ENCODE results near the gene ARID1B. TPM values are rescaled to one million over a fixed set of nuclear protein-coding genes. Genes with fewer than 3 reads are reported as not detected.

Gene ARID1B
- total and polyA plus RNA-seq, 2 of the 13 experiments (the other 11 are each of a cell fraction or from before 2014, with no cell fraction given) = 20.1 to 32.6 TPM

DNA sequence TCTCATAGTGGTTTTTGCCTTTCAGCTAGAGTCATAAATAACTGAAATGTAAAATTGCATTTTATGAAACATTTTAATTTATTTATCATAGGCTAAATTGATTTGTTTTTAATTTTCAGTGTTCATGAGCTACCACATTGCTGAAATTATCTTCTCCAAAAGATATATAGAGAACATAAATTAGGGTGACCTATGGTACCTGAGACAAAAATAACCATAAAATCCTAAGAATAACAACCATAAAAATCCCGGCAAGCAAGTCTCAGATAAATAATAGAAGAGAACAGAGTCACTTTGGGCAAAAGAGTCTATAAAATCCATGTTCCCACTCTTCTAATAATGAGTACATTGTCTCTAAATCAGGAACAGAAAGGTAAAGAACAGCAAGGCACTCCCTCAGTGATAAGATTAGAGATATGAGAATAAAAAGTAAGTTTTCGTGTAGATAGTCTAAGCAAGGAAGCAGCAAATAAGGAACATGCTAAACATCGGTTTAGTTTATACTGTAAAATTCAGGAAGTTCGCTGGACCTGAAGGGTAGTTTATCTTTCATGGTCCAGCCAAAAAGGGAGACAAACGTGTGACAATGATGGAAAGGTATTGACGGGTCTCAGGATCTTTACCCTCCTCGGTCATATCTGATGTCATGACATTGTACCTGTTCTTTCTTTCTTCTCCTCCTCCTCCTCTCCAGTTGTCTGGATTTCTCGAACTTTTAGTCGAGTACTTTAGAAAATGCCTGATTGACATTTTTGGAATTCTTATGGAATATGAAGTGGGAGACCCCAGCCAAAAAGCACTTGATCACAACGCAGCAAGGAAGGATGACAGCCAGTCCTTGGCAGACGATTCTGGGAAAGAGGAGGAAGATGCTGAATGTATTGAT is 428.5 kb downstream of the ARID1B start:
- POLR2A ChIA-PET = no interaction called here

DNA sequence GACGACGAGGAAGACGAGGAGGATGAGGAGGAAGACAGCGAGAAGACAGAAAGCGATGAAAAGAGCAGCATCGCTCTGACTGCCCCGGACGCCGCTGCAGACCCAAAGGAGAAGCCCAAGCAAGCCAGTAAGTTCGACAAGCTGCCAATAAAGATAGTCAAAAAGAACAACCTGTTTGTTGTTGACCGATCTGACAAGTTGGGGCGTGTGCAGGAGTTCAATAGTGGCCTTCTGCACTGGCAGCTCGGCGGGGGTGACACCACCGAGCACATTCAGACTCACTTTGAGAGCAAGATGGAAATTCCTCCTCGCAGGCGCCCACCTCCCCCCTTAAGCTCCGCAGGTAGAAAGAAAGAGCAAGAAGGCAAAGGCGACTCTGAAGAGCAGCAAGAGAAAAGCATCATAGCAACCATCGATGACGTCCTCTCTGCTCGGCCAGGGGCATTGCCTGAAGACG is 429.2 kb downstream of the ARID1B start:
- DNase-seq (ENCODE audit: low spot score) (no peak), ATAC-seq (no peak), FAIRE-seq (no peak)
- CTCF ChIA-PET (ENCODE audit: low intra/inter-chr PET ratio, low total read pairs) = no interaction called here
- Histone ChIP-seq H3K4me1 (ENCODE audit: insufficient read depth, low read length) (no peaks in the 10 kb centered on the region), H3K4me2 (ENCODE audit: low read depth, low read length) (no peak overlapping the region), H3K4me3 (replicated peaks in 1 of 3; ENCODE audit: insufficient read depth in 1 of 3, low read depth in 2 of 3, low read length in 3 of 3) (no peak overlapping the region), H2AFZ (ENCODE audit: low read length) (no peak overlapping the region), H3K27me3 (ENCODE audit: control insufficient read depth in 1 of 2, insufficient read depth in 2 of 2, low read length in 2 of 2) (no peaks in the 10 kb centered on the region), H3K9me3 (ENCODE audit: low read length) (no peaks in the 10 kb centered on the region), H3K27ac (ENCODE audit: extremely low read length, insufficient read depth, low read length) (no peak overlapping the region), H3K79me2 (ENCODE audit: insufficient read depth, low read length) (no peaks in the 10 kb centered on the region), H4K20me1 (ENCODE audit: insufficient read depth, low read length) (no peaks in the 10 kb centered on the region), H3K36me3 (replicated peaks in 1 of 2; ENCODE audit: control insufficient read depth in 1 of 2, insufficient read depth in 2 of 2, low read length in 2 of 2) (peaks cover 25 to 54% of the 10 kb centered on the region in 2 experiments), H3K9ac (ENCODE audit: insufficient read depth, low read depth, low read length) (no peak overlapping the region)
- TF ChIP-seq ZNF331 (CRISPR knock-in tag; IDR thresholded peaks at IDR 0.05) = no peak
- TF ChIP-seq, protein P1, sequence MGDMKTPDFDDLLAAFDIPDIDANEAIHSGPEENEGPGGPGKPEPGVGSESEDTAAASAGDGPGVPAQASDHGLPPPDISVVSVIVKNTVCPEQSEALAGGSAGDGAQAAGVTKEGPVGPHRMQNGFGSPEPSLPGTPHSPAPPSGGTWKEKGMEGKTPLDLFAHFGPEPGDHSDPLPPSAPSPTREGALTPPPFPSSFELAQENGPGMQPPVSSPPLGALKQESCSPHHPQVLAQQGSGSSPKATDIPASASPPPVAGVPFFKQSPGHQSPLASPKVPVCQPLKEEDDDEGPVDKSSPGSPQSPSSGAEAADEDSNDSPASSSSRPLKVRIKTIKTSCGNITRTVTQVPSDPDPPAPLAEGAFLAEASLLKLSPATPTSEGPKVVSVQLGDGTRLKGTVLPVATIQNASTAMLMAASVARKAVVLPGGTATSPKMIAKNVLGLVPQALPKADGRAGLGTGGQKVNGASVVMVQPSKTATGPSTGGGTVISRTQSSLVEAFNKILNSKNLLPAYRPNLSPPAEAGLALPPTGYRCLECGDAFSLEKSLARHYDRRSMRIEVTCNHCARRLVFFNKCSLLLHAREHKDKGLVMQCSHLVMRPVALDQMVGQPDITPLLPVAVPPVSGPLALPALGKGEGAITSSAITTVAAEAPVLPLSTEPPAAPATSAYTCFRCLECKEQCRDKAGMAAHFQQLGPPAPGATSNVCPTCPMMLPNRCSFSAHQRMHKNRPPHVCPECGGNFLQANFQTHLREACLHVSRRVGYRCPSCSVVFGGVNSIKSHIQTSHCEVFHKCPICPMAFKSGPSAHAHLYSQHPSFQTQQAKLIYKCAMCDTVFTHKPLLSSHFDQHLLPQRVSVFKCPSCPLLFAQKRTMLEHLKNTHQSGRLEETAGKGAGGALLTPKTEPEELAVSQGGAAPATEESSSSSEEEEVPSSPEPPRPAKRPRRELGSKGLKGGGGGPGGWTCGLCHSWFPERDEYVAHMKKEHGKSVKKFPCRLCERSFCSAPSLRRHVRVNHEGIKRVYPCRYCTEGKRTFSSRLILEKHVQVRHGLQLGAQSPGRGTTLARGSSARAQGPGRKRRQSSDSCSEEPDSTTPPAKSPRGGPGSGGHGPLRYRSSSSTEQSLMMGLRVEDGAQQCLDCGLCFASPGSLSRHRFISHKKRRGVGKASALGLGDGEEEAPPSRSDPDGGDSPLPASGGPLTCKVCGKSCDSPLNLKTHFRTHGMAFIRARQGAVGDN (CRISPR knock-in tag; IDR thresholded peaks at IDR 0.05) = no peak
- TF ChIP-seq ADNP (CRISPR knock-in tag; IDR thresholded peaks at IDR 0.05) = no peak
- no peak for TF ChIP-seq ZNF766 (CRISPR knock-in tag; IDR thresholded peaks at IDR 0.05; ENCODE audit: borderline replicate concordance)
- TF ChIP-seq RNF2 (conservative IDR thresholded peaks at IDR 0.05; ENCODE audit: low read depth) = no peak
- no peak for TF ChIP-seq NFYC (CRISPR knock-in tag; IDR thresholded peaks at IDR 0.05)
- TF ChIP-seq ZMAT3 (CRISPR knock-in tag; conservative IDR thresholded peaks at IDR 0.05) = no peak
- no peak for TF ChIP-seq DNMT1 (CRISPR knock-in tag; IDR thresholded peaks at IDR 0.05)
- in situ Hi-C loops (cut with HindIII; ENCODE audit: extremely low pct_ligation_motif_present, low pct_unique_long_range_greater_than_20kb) (no loop called here), intact Hi-C loops (cut with micrococcal nuclease; ENCODE audit: unreplicated experiment) (no loop called here)
- TSS peak; percentile 15 for BruUV-seq (replicated peaks)
- POLR2A ChIA-PET = no interaction called here
- WGBS (ENCODE audit: low lambda C conversion rate) = 97% methylated on average over 23 of the region's 23 CpGs

More for the DNA sequence above, 428.5 kb downstream of the ARID1B start:
- WGBS (ENCODE audit: low lambda C conversion rate) = 95% methylated on average over 11 of the region's 11 CpGs
- Histone ChIP-seq H3K27me3 (ENCODE audit: control insufficient read depth in 1 of 2, insufficient read depth in 2 of 2, low read length in 2 of 2) (no peaks in the 10 kb centered on the region), H3K27ac (ENCODE audit: extremely low read length, insufficient read depth, low read length) (no peak overlapping the region), H2AFZ (ENCODE audit: low read length) (no peak overlapping the region), H3K4me3 (replicated peaks in 1 of 3; ENCODE audit: insufficient read depth in 1 of 3, low read depth in 2 of 3, low read length in 3 of 3) (no peak overlapping the region), H4K20me1 (ENCODE audit: insufficient read depth, low read length) (no peaks in the 10 kb centered on the region), H3K36me3 (replicated peaks in 1 of 2; ENCODE audit: control insufficient read depth in 1 of 2, insufficient read depth in 2 of 2, low read length in 2 of 2) (peaks cover 29 to 60% of the 10 kb centered on the region in 2 experiments), H3K4me1 (ENCODE audit: insufficient read depth, low read length) (no peaks in the 10 kb centered on the region), H3K9ac (ENCODE audit: insufficient read depth, low read depth, low read length) (no peak overlapping the region), H3K4me2 (ENCODE audit: low read depth, low read length) (no peak overlapping the region), H3K9me3 (ENCODE audit: low read length) (no peaks in the 10 kb centered on the region), H3K79me2 (ENCODE audit: insufficient read depth, low read length) (no peaks in the 10 kb centered on the region)
- DNase-seq (ENCODE audit: low spot score) = no peak
- TF ChIP-seq MAFF (IDR thresholded peaks at IDR 0.05; ENCODE audit: low read depth, low read length) (peak; percentile 33; the same call in 1 of the 2 replicates), MAFK (conservative IDR thresholded peaks at IDR 0.05 in 1 of 2, IDR thresholded peaks at IDR 0.05 in 1 of 2; ENCODE audit: low read length in 2 of 2) (peak; percentile 31 to 40; a peak in 3 of 4 replicates)
- TF ChIP-seq, protein P2, sequence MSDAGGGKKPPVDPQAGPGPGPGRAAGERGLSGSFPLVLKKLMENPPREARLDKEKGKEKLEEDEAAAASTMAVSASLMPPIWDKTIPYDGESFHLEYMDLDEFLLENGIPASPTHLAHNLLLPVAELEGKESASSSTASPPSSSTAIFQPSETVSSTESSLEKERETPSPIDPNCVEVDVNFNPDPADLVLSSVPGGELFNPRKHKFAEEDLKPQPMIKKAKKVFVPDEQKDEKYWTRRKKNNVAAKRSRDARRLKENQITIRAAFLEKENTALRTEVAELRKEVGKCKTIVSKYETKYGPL (CRISPR knock-in tag; IDR thresholded peaks at IDR 0.05) = no peak
- CTCF ChIA-PET (ENCODE audit: low intra/inter-chr PET ratio, low total read pairs) = no interaction called here
- no peak for FAIRE-seq
- no TSS peak for BruUV-seq (replicated peaks)
- intact Hi-C loops (cut with micrococcal nuclease; ENCODE audit: unreplicated experiment) (no loop called here), in situ Hi-C loops (cut with HindIII; ENCODE audit: extremely low pct_ligation_motif_present, low pct_unique_long_range_greater_than_20kb) (no loop called here)
- no peak for ATAC-seq
